ENCODE measurements around the gene OR2H1.

OR2H1 gene

DNA sequence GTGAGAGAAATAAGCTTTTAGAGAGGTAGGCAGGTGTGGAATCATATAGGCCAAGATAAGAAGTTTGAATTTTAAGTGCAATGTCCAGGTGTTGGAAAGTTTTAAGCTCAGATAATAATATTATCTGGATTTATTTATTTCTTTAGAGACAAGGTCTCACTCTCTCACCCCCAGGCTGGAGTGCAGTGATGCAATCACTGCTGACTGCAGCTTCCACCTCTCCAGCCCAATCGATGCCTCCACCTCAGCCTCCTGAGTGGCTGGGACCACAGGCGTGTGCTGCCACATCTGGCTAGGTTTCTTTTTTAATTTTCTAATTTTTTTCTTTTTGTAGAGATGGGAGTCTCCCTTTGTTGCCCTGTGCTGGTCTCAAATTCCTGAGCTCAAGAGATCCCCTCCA, 36.3 kb downstream of the OR2H1 start:
- Histone ChIP-seq H3K9ac (ENCODE audit: low read depth in 1 of 2, low read length in 2 of 2) (no peak overlapping the region), H3K4me3 (ENCODE audit: low read depth in 1 of 2, low read length in 2 of 2) (no peak overlapping the region), H3K27ac (ENCODE audit: low read depth, low read length) (no peak overlapping the region), H3K27me3 (ENCODE audit: control insufficient read depth in 1 of 2, insufficient read depth in 2 of 2, low read length in 2 of 2) (no peaks in the 10 kb centered on the region), H3K9me3 (ENCODE audit: control insufficient read depth in 1 of 2, low read length in 2 of 2) (no peaks in the 10 kb centered on the region), H3K36me3 (ENCODE audit: control insufficient read depth in 1 of 2, insufficient read depth in 2 of 2, low read length in 2 of 2) (no peaks in the 10 kb centered on the region), H3K4me1 (ENCODE audit: control insufficient read depth in 1 of 2, insufficient read depth in 2 of 2, low read length in 2 of 2) (no peaks in the 10 kb centered on the region)

DNA sequence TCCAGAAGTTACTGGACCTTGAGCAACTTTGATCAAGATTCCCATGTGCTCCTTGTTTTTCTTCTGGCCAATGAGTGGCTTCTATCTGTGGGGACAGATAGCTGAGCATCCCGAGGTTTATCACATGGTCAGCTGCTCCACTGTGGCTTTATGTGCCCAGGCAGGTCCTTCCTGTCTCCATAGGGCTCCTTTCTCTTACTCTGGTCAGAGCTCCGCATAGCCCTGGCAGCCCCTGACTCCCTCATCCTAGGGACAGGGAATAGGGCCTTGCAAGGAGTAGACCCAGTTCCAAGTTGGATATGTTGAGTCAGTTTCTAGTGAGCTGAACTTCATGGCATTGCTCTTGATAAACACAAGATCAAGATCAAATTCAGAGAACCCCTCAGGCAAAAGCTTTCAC, 37.2 kb downstream of the OR2H1 start:
- no peak overlapping the region for H3K27ac ChIP-seq (ENCODE audit: low read depth, low read length)
- no peaks in the 10 kb centered on the region for H3K9me3 ChIP-seq (ENCODE audit: control insufficient read depth in 1 of 2, low read length in 2 of 2)
- no peaks in the 10 kb centered on the region for H3K4me1 ChIP-seq (ENCODE audit: control insufficient read depth in 1 of 2, insufficient read depth in 2 of 2, low read length in 2 of 2)
- H3K36me3 ChIP-seq (ENCODE audit: control insufficient read depth in 1 of 2, insufficient read depth in 2 of 2, low read length in 2 of 2) = no peaks in the 10 kb centered on the region
- no peaks in the 10 kb centered on the region for H3K27me3 ChIP-seq (ENCODE audit: control insufficient read depth in 1 of 2, insufficient read depth in 2 of 2, low read length in 2 of 2)
- H3K9ac ChIP-seq (ENCODE audit: low read depth in 1 of 2, low read length in 2 of 2) = no peak overlapping the region
- no peak overlapping the region for H3K4me3 ChIP-seq (ENCODE audit: low read depth in 1 of 2, low read length in 2 of 2)

DNA sequence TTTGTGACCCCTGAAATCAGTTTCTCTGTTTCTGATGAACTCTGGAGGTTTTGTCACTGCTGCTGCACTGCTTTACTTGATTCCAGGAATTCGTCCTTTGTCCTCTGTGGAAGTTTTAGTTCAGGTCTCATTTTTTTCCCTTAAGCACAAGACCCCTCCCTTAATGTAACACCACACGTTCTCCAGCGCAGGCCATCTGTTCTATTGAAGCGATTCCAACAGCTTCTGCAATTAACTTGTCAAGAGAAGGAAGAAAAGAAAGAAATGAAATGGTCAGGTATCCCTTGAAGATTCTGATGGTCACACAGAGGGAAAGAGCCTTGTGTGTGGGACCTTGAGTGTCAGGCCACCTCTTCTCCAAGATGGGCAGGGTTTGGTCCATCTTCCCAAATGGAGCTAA, 38.6 kb downstream of the OR2H1 start:
- H3K36me3 ChIP-seq (ENCODE audit: control insufficient read depth in 1 of 2, insufficient read depth in 2 of 2, low read length in 2 of 2) = no peaks in the 10 kb centered on the region
- no peaks in the 10 kb centered on the region for H3K9me3 ChIP-seq (ENCODE audit: control insufficient read depth in 1 of 2, low read length in 2 of 2)
- no peak overlapping the region for H3K9ac ChIP-seq (ENCODE audit: low read depth in 1 of 2, low read length in 2 of 2)
- no peaks in the 10 kb centered on the region for H3K4me1 ChIP-seq (ENCODE audit: control insufficient read depth in 1 of 2, insufficient read depth in 2 of 2, low read length in 2 of 2)
- H3K4me3 ChIP-seq (ENCODE audit: low read depth in 1 of 2, low read length in 2 of 2) = no peak overlapping the region
- H3K27ac ChIP-seq (ENCODE audit: low read depth, low read length) = no peak overlapping the region
- no peaks in the 10 kb centered on the region for H3K27me3 ChIP-seq (ENCODE audit: control insufficient read depth in 1 of 2, insufficient read depth in 2 of 2, low read length in 2 of 2)

DNA sequence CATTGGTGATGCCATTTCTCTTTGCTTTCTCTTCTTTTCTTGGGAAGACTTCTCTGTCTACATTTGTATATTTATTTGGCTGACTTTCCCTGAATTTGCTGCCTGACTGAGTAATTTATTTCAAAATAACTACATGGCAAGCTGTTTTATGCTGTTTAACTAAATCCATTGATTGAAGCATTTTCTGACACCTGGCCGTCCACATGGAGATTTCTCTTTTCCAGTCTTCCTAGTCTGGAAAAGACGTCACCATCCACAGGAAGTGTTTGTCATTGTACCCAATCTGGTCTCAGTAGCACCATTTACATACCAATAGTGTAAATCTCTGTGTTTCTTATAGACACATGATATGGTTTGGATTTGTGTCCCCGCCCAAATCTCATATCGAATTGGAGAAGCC, 40.0 kb downstream of the OR2H1 start:
- no peaks in the 10 kb centered on the region for H3K4me1 ChIP-seq (ENCODE audit: control insufficient read depth in 1 of 2, insufficient read depth in 2 of 2, low read length in 2 of 2)
- H3K9me3 ChIP-seq (ENCODE audit: control insufficient read depth in 1 of 2, low read length in 2 of 2) = no peaks in the 10 kb centered on the region
- no peak overlapping the region for H3K27ac ChIP-seq (ENCODE audit: low read depth, low read length)
- no peaks in the 10 kb centered on the region for H3K27me3 ChIP-seq (ENCODE audit: control insufficient read depth in 1 of 2, insufficient read depth in 2 of 2, low read length in 2 of 2)
- no peak overlapping the region for H3K4me3 ChIP-seq (ENCODE audit: low read depth in 1 of 2, low read length in 2 of 2)
- H3K36me3 ChIP-seq (ENCODE audit: control insufficient read depth in 1 of 2, insufficient read depth in 2 of 2, low read length in 2 of 2) = no peaks in the 10 kb centered on the region
- H3K9ac ChIP-seq (ENCODE audit: low read depth in 1 of 2, low read length in 2 of 2) = no peak overlapping the region

DNA sequence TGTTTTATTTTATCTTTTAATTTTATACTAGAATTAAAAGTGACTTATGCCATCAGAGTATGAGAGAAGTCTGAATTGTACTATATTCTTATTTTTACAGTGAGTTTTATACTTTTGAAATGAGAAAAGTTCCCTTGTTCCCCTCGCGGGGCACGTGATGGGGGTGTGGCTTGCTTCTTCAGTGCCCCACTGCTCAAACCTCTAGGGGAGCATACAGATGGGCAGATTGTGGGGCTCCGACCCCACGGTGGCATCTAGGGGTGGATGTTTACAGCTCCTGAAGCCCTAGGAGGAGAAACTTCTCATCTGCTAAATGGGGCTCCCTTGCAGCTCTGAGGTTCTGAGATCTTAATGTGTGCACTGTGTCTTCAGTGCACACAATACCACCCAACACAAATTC, 42.7 kb downstream of the OR2H1 start:
- Histone ChIP-seq H3K9me3 (ENCODE audit: control insufficient read depth in 1 of 2, low read length in 2 of 2) (no peaks in the 10 kb centered on the region), H3K27ac (ENCODE audit: low read depth, low read length) (no peak overlapping the region), H3K4me3 (ENCODE audit: low read depth in 1 of 2, low read length in 2 of 2) (no peak overlapping the region), H3K36me3 (ENCODE audit: control insufficient read depth in 1 of 2, insufficient read depth in 2 of 2, low read length in 2 of 2) (no peaks in the 10 kb centered on the region), H3K4me1 (ENCODE audit: control insufficient read depth in 1 of 2, insufficient read depth in 2 of 2, low read length in 2 of 2) (no peaks in the 10 kb centered on the region), H3K27me3 (ENCODE audit: control insufficient read depth in 1 of 2, insufficient read depth in 2 of 2, low read length in 2 of 2) (no peaks in the 10 kb centered on the region), H3K9ac (ENCODE audit: low read depth in 1 of 2, low read length in 2 of 2) (no peak overlapping the region)

DNA sequence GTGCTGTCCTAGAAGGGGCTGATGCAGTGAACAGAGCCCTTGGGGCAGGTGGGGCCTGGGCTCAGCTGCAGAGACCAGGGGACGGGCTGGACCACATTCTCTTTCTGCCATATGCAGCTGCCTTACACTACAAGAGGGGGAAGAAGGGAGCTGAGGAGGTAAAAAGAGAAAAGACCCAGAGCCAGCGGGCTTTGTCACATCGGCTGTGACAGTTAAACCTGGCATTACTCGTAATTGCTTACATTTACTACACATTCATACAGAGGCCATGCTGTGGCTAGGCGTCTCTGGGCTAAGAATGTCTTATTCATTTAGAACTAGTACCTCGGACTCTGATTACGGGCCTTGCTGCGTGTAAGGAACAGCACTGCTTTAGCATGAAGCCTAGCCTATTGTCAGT, 43.6 kb downstream of the OR2H1 start:
- H3K4me1 ChIP-seq (ENCODE audit: control insufficient read depth in 1 of 2, insufficient read depth in 2 of 2, low read length in 2 of 2) = no peaks in the 10 kb centered on the region
- H3K9me3 ChIP-seq (ENCODE audit: control insufficient read depth in 1 of 2, low read length in 2 of 2) = no peaks in the 10 kb centered on the region
- no peaks in the 10 kb centered on the region for H3K36me3 ChIP-seq (ENCODE audit: control insufficient read depth in 1 of 2, insufficient read depth in 2 of 2, low read length in 2 of 2)
- no peak overlapping the region for H3K27ac ChIP-seq (ENCODE audit: low read depth, low read length)
- H3K4me3 ChIP-seq (ENCODE audit: low read depth in 1 of 2, low read length in 2 of 2) = no peak overlapping the region
- no peak overlapping the region for H3K9ac ChIP-seq (ENCODE audit: low read depth in 1 of 2, low read length in 2 of 2)
- H3K27me3 ChIP-seq (ENCODE audit: control insufficient read depth in 1 of 2, insufficient read depth in 2 of 2, low read length in 2 of 2) = no peaks in the 10 kb centered on the region

DNA sequence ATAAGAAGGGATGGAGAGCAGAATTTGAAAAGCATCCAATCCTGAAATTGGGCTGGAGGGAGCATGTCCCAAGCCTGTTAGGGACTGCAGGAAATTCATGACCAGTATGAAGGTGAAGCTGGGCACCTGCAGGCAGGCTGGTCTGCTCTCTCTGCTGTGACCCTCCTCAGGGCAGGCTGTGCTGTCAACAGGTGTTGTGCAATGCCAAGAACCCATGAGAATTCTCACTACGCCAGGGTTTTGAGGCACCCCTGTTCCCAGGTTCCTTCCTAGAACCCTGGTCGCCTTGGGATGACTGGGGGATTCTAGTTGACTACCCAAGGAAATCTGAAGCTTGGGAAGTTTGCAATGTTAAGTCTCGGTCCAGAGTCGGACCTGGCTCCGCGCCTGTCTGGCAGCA, 44.2 kb downstream of the OR2H1 start:
- Histone ChIP-seq H3K27ac (ENCODE audit: low read depth, low read length) (no peak overlapping the region), H3K27me3 (ENCODE audit: control insufficient read depth in 1 of 2, insufficient read depth in 2 of 2, low read length in 2 of 2) (no peaks in the 10 kb centered on the region), H3K4me1 (ENCODE audit: control insufficient read depth in 1 of 2, insufficient read depth in 2 of 2, low read length in 2 of 2) (no peaks in the 10 kb centered on the region), H3K4me3 (ENCODE audit: low read depth in 1 of 2, low read length in 2 of 2) (no peak overlapping the region), H3K36me3 (ENCODE audit: control insufficient read depth in 1 of 2, insufficient read depth in 2 of 2, low read length in 2 of 2) (no peaks in the 10 kb centered on the region), H3K9ac (ENCODE audit: low read depth in 1 of 2, low read length in 2 of 2) (no peak overlapping the region), H3K9me3 (ENCODE audit: control insufficient read depth in 1 of 2, low read length in 2 of 2) (no peaks in the 10 kb centered on the region)

DNA sequence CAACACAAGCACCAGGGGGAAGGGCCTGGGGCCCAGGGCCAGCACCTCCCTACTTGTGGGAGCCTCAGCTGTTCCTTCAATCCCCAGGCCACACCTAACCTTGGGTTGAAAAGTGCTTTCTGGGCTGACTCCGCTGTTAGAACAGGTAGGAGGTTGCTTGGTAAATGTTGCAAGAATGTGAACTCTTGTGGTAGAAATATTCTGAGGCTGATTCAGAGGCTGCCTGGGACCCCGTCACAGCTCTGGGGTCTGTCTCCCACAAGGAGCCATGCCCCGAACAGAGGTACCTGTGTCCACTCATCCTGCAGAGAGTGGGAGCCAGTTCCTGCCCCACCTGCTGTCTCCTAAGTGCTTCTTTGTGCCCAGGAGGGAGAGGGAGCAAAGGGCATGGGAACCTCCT, 45.2 kb downstream of the OR2H1 start:
- Histone ChIP-seq H3K4me1 (ENCODE audit: control insufficient read depth in 1 of 2, insufficient read depth in 2 of 2, low read length in 2 of 2) (no peaks in the 10 kb centered on the region), H3K27ac (ENCODE audit: low read depth, low read length) (no peak overlapping the region), H3K36me3 (ENCODE audit: control insufficient read depth in 1 of 2, insufficient read depth in 2 of 2, low read length in 2 of 2) (no peaks in the 10 kb centered on the region), H3K9ac (ENCODE audit: low read depth in 1 of 2, low read length in 2 of 2) (no peak overlapping the region), H3K4me3 (ENCODE audit: low read depth in 1 of 2, low read length in 2 of 2) (no peak overlapping the region), H3K9me3 (ENCODE audit: control insufficient read depth in 1 of 2, low read length in 2 of 2) (no peaks in the 10 kb centered on the region), H3K27me3 (ENCODE audit: control insufficient read depth in 1 of 2, insufficient read depth in 2 of 2, low read length in 2 of 2) (no peaks in the 10 kb centered on the region)

DNA sequence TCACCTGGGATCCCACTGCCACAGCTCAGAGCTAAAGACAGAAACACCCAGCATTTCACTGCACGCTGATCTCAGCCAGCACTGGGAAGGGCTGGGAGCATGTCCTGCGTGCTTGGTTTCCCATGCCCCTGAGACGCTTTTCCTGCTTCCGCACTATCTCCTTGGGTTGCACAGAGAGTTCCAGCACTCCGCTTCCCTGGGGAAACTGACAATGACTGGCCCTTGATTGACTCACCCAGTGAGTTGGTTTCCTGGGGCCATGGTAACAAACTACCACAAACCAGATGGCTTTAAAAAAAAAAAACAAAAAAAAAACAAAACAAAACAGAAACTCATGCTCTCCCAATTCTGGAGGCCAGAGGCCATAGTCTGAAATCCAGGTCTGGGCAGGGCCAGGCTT, 45.6 kb downstream of the OR2H1 start:
- H3K27me3 ChIP-seq (ENCODE audit: control insufficient read depth in 1 of 2, insufficient read depth in 2 of 2, low read length in 2 of 2) = no peaks in the 10 kb centered on the region
- H3K9me3 ChIP-seq (ENCODE audit: control insufficient read depth in 1 of 2, low read length in 2 of 2) = no peaks in the 10 kb centered on the region
- H3K4me3 ChIP-seq (ENCODE audit: low read depth in 1 of 2, low read length in 2 of 2) = no peak overlapping the region
- H3K4me1 ChIP-seq (ENCODE audit: control insufficient read depth in 1 of 2, insufficient read depth in 2 of 2, low read length in 2 of 2) = no peaks in the 10 kb centered on the region
- no peaks in the 10 kb centered on the region for H3K36me3 ChIP-seq (ENCODE audit: control insufficient read depth in 1 of 2, insufficient read depth in 2 of 2, low read length in 2 of 2)
- H3K9ac ChIP-seq (ENCODE audit: low read depth in 1 of 2, low read length in 2 of 2) = no peak overlapping the region
- no peak overlapping the region for H3K27ac ChIP-seq (ENCODE audit: low read depth, low read length)

DNA sequence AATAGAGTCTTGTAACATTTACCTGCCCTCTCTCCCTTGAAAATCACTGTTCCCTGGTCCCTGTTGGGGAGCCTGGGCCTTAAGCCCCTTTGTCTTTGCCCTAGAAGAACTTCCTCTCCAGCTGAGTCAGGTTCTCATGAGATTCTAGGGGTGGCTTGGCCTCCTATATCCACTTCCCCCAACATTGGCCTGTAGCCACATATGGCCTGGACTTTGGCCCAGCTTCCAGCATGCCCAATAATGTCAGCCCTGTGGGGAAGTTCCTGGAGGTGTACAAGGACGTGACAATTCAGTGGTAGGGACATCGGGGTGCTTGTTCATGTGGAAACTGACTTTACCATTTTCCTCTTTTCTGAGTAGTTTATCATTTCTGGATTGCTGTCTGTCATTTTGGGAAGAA, 48.0 kb downstream of the OR2H1 start:
- H3K27ac ChIP-seq (ENCODE audit: low read depth, low read length) = no peak overlapping the region
- no peaks in the 10 kb centered on the region for H3K27me3 ChIP-seq (ENCODE audit: control insufficient read depth in 1 of 2, insufficient read depth in 2 of 2, low read length in 2 of 2)
- H3K4me1 ChIP-seq (ENCODE audit: control insufficient read depth in 1 of 2, insufficient read depth in 2 of 2, low read length in 2 of 2) = no peaks in the 10 kb centered on the region
- no peak overlapping the region for H3K9ac ChIP-seq (ENCODE audit: low read depth in 1 of 2, low read length in 2 of 2)
- H3K4me3 ChIP-seq (ENCODE audit: low read depth in 1 of 2, low read length in 2 of 2) = no peak overlapping the region
- H3K9me3 ChIP-seq (ENCODE audit: control insufficient read depth in 1 of 2, low read length in 2 of 2) = no peaks in the 10 kb centered on the region
- no peaks in the 10 kb centered on the region for H3K36me3 ChIP-seq (ENCODE audit: control insufficient read depth in 1 of 2, insufficient read depth in 2 of 2, low read length in 2 of 2)

DNA sequence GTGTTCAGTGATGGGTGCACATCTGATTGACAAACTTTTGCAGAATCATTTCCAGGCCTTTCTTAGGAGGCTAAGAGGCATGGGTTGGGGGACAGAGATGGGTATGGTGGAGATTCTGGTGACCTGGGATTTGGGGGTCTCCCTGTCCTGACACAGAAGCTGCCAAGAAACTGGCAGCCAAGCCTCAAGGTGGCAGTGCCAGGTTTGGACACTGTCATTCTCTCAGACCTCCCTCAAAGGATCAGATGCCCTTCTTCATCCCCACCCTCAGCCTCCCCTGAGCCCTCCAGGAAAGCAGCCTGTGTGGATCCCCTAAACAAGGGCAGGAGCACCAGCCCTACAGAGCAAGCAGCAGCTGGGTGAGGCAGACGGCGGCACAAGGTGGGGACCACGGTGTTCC, 48.9 kb downstream of the OR2H1 start:
- H3K9ac ChIP-seq (ENCODE audit: low read depth in 1 of 2, low read length in 2 of 2) = no peak overlapping the region
- H3K27ac ChIP-seq (ENCODE audit: low read depth, low read length) = no peak overlapping the region
- no peaks in the 10 kb centered on the region for H3K27me3 ChIP-seq (ENCODE audit: control insufficient read depth in 1 of 2, insufficient read depth in 2 of 2, low read length in 2 of 2)
- no peaks in the 10 kb centered on the region for H3K36me3 ChIP-seq (ENCODE audit: control insufficient read depth in 1 of 2, insufficient read depth in 2 of 2, low read length in 2 of 2)
- H3K9me3 ChIP-seq (ENCODE audit: control insufficient read depth in 1 of 2, low read length in 2 of 2) = no peaks in the 10 kb centered on the region
- H3K4me3 ChIP-seq (ENCODE audit: low read depth in 1 of 2, low read length in 2 of 2) = no peak overlapping the region
- H3K4me1 ChIP-seq (ENCODE audit: control insufficient read depth in 1 of 2, insufficient read depth in 2 of 2, low read length in 2 of 2) = no peaks in the 10 kb centered on the region
